Cardiac muscle cell (in vitro differentiated cells and primary cell): ENCODE measurements around the gene SCARB1. TPM values are rescaled to one million over a fixed set of nuclear protein-coding genes. Genes with fewer than 3 reads are reported as not detected.

Experiments used
- DNase-seq, 2 donors: peaks; one replicate each; pipeline versions ENCODE4 v3.0.0 to v3.0.0-alpha.2; 2010 to 2017; ENCODE audit warnings: low read depth in 1 of 2, low spot score in 1 of 2
- H3K27ac ChIP-seq: fragments of 200-600 bp; sonication (generic); 2 replicates; pipeline ENCODE4 v1.5.1; 2016
- H3K27me3 ChIP-seq: fragments of 200-600 bp; sonication (generic); 2 replicates; pipeline ENCODE4 v1.6.0; 2016; ENCODE audit warnings: control low read depth
- H3K36me3 ChIP-seq: fragments of 200-600 bp; sonication (generic); 2 replicates; pipeline ENCODE4 v1.5.1; 2016; ENCODE audit warnings: control low read depth
- H3K4me1 ChIP-seq: fragments of 200-600 bp; sonication (generic); 2 replicates; pipeline ENCODE4 v1.8.1; 2017; ENCODE audit warnings: low read depth, mild to moderate bottlenecking, mixed run types
- H3K4me3 ChIP-seq: fragments of 200-600 bp; sonication (generic); 2 replicates; pipeline ENCODE4 v1.5.1; 2016; ENCODE audit warnings: mild to moderate bottlenecking
- H3K9me3 ChIP-seq: fragments of 200-600 bp; sonication (generic); 2 replicates; pipeline ENCODE4 v1.5.1; 2017; ENCODE audit warnings: low read depth, mild to moderate bottlenecking, control low read depth
- CTCF ChIP-seq: IDR thresholded peaks from 2 replicates; pipeline ENCODE4 v1.5.1; 2012; ENCODE audit warnings: low read depth, mild to moderate bottlenecking, low read length
- polyA plus RNA-seq: library from polyadenylated mRNA; unstranded; fragments of >200 nt; fragmentation: Nextera tagmentation; extraction: Ambion mirVana; gene quantifications from 2 replicates; pipeline ENCODE4 v1.2.1, GENCODE V29; 2016
- total RNA-seq: library from RNA; depleted of rRNA; stranded (reverse); fragments of >200 nt; gene quantifications from 2 replicates; pipeline ENCODE4 v1.2.3, GENCODE V29; 2016

Gene SCARB1
- total and polyA plus RNA-seq, 2 experiments from 2014 or later, result 37.7 to 42.5 TPM

GRCh38 chr12:124767066-124767821, 96.4 kb downstream of the SCARB1 start:
- no peak overlapping the region for H3K27ac ChIP-seq
- H3K9me3 ChIP-seq, result no peaks in the 10 kb centered on the region
- DNase-seq, result peak; percentile 78 to 83
- no peak overlapping the region for H3K4me3 ChIP-seq
- no peaks in the 10 kb centered on the region for H3K27me3 ChIP-seq
- TF ChIP-seq CTCF, result peak; percentile 93
- H3K36me3 ChIP-seq, result no peaks in the 10 kb centered on the region
- peaks cover 14% of the 10 kb centered on the region for H3K4me1 ChIP-seq

GRCh38 chr12:124766727-124767065, 97.0 kb downstream of the SCARB1 start:
- no peak for TF ChIP-seq CTCF
- no peak for DNase-seq
- Histone ChIP-seq H3K27me3 (no peaks in the 10 kb centered on the region), H3K9me3 (no peaks in the 10 kb centered on the region), H3K4me3 (no peak overlapping the region), H3K36me3 (no peaks in the 10 kb centered on the region), H3K4me1 (peaks cover 14% of the 10 kb centered on the region), H3K27ac (no peak overlapping the region)

GRCh38 chr12:124765581-124766489, 97.8 kb downstream of the SCARB1 start:
- Histone ChIP-seq H3K27me3 (no peaks in the 10 kb centered on the region), H3K27ac (peak overlapping the region; percentile 35), H3K36me3 (no peaks in the 10 kb centered on the region), H3K4me1 (peaks cover 14% of the 10 kb centered on the region), H3K4me3 (no peak overlapping the region), H3K9me3 (no peaks in the 10 kb centered on the region)
- peak in 1 of 2 donors; percentile 33 for DNase-seq
- no peak for TF ChIP-seq CTCF

- Histone ChIP-seq H3K4me3 (no peak overlapping the region), H3K36me3 (no peaks in the 10 kb centered on the region), H3K27ac (peak overlapping the region; percentile 35), H3K9me3 (no peaks in the 10 kb centered on the region), H3K27me3 (no peaks in the 10 kb centered on the region), H3K4me1 (peaks cover 14% of the 10 kb centered on the region)
- no peak for TF ChIP-seq CTCF
- DNase-seq, result peak in 1 of 2 donors; percentile 98
Measured at GRCh38 chr12:124764870-124765580, 98.6 kb downstream of the SCARB1 start.

- Histone ChIP-seq H3K4me3 (no peak overlapping the region), H3K36me3 (no peaks in the 10 kb centered on the region), H3K4me1 (peaks cover 14% of the 10 kb centered on the region), H3K27me3 (no peaks in the 10 kb centered on the region), H3K9me3 (no peaks in the 10 kb centered on the region), H3K27ac (no peak overlapping the region)
- peak in 1 of 2 donors; percentile 93 for DNase-seq
- peak; percentile 89 for TF ChIP-seq CTCF
Measured at GRCh38 chr12:124764451-124764850, 99.2 kb downstream of the SCARB1 start.
